HG02840 (cell line): Measurements from ENCODE around the gene NTM.

Source experiments
- ATAC-seq: cut with Tn5 transposase; IDR thresholded peaks from one replicate; pipeline ENCODE4 v1.9.1; 2021; ENCODE audit warnings: mild to moderate bottlenecking, moderate library complexity, moderate number of reproducible peaks; ENCODE audit not compliant: unreplicated experiment, low FRiP score

The NTM gene

GRCh38 chr11:132106096-132106982 is 735.9 kb downstream of the NTM start:
- ATAC-seq, result no peak

DNA sequence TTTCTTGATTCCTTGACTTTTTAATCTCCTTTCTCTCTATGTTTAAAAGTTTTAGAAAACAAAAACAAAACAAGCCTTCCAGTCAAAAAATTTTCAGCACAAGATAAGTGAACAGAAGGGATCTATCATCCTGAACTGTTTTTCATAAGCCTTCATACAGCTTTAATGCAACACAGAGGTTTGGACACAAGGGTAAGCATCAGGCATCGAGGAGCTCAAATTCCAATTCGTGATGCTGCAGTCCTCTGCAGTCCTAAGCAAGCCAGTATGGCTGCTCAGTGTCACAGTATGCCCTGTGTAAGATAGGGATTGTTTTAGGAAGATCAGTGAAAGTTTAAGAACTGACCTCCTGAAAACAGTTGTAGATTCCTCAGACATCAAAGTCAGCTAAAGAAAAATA is 740.9 kb downstream of the NTM start:
- ATAC-seq, result no peak

DNA sequence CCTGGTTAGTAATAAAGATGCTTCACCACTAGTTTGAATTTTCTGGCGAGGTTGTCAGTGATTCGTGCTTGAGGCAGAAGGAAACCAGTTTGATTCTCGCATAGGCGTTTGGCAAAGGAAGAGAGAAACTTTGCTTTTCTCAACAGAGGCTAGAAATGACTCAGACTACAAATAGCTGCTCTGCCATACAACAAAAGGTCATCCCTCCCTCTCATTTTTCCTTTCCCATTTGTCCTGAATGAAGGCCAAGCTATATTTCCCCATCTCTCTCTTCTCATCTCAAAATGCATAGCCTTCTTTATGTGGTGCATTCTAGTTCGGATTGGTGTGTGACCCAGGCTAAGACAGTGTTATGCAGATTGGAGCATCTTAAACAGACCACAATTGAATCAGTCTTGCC is 741.4 kb downstream of the NTM start:
- ATAC-seq, result no peak

GRCh38 chr11:132112846-132113245 is 742.4 kb downstream of the NTM start:
- no peak for ATAC-seq

GRCh38 chr11:132114185-132114584 is 743.8 kb downstream of the NTM start:
- no peak for ATAC-seq

GRCh38 chr11:132114743-132115142 is 744.3 kb downstream of the NTM start:
- no peak for ATAC-seq

- no peak for ATAC-seq
Observed at GRCh38 chr11:132115454-132115853, 745.0 kb downstream of the NTM start.

DNA sequence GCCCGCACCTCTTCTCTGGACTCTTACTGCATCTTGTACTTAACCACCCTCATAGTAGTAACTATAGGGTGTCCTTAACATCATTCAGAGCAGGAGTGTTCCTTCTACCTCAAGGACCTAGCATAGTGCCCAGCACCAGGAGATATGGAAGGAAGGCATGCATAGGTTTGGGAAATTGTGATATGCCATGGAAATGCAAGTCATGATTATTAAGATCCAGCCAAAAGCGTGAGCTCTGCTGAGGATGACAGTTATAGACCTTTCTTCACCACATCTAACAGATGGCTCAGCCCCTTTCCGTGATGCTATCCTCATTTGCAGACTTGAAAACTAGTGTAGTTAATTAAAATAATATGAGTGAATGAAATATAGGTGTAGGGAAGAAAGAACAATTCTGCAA is 746.1 kb downstream of the NTM start:
- ATAC-seq, result no peak

GRCh38 chr11:132118661-132119060 is 748.2 kb downstream of the NTM start:
- no peak for ATAC-seq

DNA sequence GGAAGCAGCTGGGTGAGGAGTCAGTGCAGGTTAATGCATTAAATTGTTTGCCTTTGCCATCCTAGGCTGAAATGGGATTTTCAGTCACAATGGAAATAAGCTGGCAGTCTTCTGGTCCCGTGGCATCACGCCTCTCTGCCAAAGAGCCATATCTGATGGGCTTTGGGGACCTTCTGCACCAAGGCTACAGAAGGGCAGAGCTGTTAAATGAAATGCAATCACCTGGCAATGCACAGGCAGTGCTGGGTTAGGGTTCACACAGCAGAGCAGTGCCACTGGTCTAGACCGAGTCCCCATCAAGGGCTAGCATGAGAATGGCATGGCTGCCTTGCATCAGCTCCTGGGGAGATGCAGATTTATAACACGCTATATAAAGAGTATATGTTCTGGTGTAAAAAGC is 749.2 kb downstream of the NTM start:
- ATAC-seq, result no peak

DNA sequence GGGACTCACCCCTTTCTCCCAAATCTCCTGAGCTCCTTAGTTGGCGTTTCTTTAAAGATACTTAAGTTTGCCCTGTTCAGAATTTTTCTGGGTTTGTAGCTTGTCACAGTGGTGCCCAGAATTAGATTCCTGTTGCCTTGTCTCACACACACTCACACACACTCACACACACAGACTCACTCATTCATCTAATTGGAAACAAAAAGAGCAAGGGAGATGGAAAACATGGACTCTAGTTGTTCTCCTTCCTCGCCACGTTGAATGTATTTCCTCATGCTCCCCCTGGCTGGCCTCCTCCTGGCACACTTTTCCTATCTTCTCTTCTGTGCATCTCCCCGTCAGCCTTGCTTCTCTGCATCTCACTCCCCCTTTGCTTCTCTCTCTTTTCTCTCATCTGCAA is 752.3 kb downstream of the NTM start:
- ATAC-seq, result no peak

GRCh38 chr11:132123449-132123848 is 753.0 kb downstream of the NTM start:
- no peak for ATAC-seq

DNA sequence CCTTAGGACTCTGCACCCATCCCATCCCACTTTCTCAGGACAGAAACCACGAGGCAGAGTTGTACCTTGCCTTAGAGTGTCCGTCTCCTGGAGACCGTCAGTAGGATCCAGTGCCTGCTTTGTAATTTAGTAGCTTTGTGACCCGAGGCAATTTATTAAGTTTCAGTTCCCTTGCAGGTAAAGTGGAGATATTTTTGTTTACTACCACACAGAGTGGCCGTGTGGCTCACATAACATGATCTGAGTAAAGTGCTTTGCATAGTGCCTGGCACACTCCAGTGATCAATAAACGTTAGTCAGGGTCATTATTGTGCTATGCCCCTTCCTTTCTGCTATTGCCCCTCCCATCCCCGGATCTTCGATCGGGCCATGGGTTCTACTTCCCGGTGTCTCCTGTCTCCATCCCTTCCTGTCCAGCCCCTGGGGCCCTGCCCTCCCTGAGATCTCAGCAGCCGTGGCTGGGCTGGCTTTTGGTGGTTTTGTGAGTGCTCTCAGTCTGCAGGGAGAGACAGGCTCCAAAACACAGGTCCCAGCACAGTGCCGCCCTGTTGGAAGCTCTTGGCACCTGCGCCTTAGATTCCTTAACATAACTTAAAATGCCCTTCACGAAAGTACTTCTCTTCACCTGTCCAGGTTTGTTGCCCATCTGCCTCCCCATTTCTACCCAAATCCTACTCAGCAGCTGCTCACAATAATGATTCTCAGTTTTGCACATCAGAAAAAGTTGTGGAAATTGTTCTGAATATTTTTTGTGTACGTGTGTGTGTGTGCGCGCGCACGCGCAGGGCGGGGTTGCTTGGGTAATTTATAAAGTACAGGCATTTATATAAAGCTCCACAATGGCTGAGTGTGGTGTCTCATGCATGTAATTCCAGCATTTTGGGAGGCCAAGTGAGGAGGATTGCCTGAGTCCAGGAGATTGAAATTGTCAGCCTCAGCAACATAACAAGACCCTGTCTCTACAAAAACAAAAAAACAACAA is 753.7 kb downstream of the NTM start:
- ATAC-seq, result no peak

- no peak for ATAC-seq
Observed at GRCh38 chr11:132125988-132126871, 755.8 kb downstream of the NTM start.

DNA sequence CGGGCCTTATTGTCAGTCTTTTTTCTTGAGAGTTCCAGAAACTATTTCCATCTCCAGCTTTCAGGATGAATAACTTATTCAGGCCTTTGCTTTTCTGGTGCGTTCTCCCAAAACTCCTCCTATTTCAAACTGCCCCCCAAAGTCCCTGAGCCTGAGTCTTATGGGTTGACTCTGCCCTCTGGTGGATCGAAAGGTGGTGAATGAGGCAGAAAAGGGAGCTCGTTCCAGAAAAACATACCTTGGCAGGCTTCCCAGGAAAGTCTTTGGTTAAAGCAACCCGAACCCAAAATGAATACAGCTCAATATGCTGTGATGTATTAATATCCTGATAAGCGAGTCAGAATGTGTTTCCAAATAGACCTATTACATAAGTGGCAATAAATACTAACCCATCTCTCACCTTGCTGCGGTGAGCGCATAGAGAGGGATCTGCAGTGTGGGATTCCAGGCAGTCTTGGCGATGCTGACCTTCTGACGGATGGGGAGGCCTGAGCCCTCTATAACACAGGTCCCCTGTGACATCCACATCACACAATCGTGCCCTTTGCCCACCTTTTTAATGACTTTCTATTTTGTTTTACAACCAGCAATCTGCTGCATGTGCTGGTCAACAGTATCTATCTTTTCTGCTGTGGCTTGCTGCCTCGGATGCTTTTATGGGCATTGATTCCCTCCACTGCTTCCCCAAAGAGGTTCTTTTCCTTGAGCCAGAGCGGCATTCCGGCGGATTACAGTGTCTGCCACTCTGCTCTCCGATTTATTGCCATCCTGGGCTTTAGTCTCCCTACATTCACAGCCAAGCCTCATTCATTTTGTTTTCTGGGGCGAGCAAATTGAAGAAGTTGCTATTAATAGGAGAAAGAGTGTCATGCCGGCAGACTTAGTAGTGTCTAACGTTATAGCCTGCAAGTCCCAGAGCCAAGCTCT is 756.8 kb downstream of the NTM start:
- ATAC-seq, result no peak

GRCh38 chr11:132127900-132128288 is 757.5 kb downstream of the NTM start:
- ATAC-seq, result no peak

GRCh38 chr11:132131047-132131446 is 760.6 kb downstream of the NTM start:
- ATAC-seq, result no peak

DNA sequence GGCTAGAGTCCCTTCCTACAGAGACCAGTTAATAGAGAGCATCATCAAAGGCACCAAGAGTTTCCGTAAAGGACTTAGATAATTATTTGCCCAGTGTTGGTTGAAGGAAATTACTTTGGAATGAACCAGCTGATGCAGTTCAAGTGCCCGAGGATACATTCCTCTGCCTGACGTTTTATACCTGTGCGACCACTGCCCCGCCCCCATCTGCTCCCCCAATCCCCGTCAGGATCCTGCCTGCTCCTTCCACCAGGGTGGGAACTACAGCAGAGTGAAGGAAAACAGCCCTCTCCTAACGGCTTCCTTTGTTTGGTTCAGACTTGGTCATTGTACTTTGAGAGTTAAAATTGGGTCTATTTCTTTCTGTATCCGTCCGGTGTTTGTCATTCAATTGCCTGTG is 761.5 kb downstream of the NTM start:
- no peak for ATAC-seq

GRCh38 chr11:132134322-132134721 is 763.9 kb downstream of the NTM start:
- ATAC-seq, result no peak
